Mononuclear cell (primary cell): ENCODE results near the gene UBR2. TPM values are rescaled to one million over a fixed set of nuclear protein-coding genes. Genes with fewer than 3 reads are reported as not detected.
"Not testable (repeated sequence)": the region's sequence is repeated elsewhere in the genome, so short reads cannot be mapped to it uniquely, and the experiment has no call there.

Experiments
- H3K27me3 ChIP-seq: 2 replicates; pipeline ENCODE4 v1.6.0; 2011; ENCODE audit warnings: low read length, control low read depth; ENCODE audit not compliant: insufficient read depth
- H3K4me1 ChIP-seq: 2 replicates; pipeline ENCODE4 v1.5.1; 2011; ENCODE audit warnings: mild to moderate bottlenecking, low read length, control low read depth; ENCODE audit not compliant: insufficient read depth
- H3K4me3 ChIP-seq: 2 replicates; pipeline ENCODE4 v1.5.1; 2011; ENCODE audit warnings: mild to moderate bottlenecking, low read length, moderate library complexity
- H3K9me3 ChIP-seq: 2 replicates; pipeline ENCODE4 v1.5.1; 2011; ENCODE audit warnings: low read depth, mild to moderate bottlenecking, control low read depth, low read length
- total RNA-seq: library from RNA; depleted of rRNA; stranded (reverse); fragments of >200 nt; gene quantifications from one replicate; pipeline ENCODE4 v1.2.3, GENCODE V29; 2012

The UBR2 gene
- total RNA-seq, 1 donor: 25.2 TPM

DNA sequence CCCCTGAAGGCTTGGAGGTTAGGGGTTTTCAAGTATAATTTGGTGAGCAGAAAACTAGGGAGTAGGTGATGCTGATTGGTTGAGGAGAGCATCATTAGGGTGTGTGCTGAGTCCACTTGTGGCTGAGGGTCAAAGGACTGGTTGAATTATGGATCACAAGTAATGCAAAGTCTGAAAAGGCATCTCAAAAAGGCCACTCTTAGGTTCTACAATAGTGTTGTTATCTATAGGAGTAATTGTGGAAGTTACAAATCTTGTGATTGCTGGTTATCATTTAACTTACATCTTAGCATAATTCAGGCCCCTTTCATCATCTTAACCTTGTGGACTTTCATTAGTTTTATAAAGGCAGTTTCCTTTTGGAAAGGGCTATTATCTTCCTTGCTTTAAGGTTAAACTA, 60.8 kb downstream of the UBR2 start:
- Histone ChIP-seq H3K27me3 (no peaks in the 10 kb centered on the region), H3K4me1 (no peaks in the 10 kb centered on the region), H3K9me3 (no peaks in the 10 kb centered on the region), H3K4me3 (no peak overlapping the region)

DNA sequence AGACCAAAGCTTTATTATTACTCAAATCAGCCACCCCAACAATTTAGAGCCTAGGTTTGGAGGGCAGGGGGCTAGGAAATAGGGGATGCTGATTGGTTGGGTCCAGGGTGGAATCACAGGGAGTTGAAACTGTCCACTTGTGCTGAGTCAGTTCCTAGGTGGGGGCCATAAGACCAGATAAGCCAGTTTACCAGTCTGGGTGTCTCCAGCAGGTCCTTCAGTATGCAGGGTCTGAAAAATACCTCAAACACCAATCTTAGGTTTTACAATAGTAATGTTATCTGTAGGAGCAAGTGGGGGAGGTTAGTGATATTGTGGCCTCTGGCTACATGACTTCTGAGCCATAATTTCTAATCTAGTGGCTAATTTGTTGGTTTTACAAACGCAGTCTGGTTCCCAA, 63.2 kb downstream of the UBR2 start:
- no peaks in the 10 kb centered on the region for H3K9me3 ChIP-seq
- H3K4me1 ChIP-seq: no peaks in the 10 kb centered on the region
- no peaks in the 10 kb centered on the region for H3K27me3 ChIP-seq
- H3K4me3 ChIP-seq: no peak overlapping the region

DNA sequence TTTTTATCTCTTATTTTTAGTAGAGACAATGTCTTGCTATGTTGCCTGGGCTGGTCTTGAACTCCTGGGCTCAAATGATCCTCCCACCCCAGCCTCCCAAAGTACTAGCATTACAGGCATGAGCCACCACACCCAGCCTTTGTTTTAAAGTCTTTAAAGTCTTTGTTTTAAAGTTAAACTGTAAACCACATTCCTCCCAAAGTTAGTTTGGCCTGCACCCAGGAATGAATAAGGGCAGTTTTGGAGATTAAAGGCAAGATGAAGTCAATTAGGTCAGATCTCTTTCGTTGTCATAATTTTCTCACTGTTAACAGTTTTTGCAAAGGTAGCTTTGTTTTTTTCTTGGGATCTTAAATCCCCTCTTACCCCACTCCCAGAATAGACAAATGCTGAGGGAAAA, 63.8 kb downstream of the UBR2 start:
- H3K4me3 ChIP-seq: no peak overlapping the region
- no peaks in the 10 kb centered on the region for H3K4me1 ChIP-seq
- H3K27me3 ChIP-seq: no peaks in the 10 kb centered on the region
- no peaks in the 10 kb centered on the region for H3K9me3 ChIP-seq

DNA sequence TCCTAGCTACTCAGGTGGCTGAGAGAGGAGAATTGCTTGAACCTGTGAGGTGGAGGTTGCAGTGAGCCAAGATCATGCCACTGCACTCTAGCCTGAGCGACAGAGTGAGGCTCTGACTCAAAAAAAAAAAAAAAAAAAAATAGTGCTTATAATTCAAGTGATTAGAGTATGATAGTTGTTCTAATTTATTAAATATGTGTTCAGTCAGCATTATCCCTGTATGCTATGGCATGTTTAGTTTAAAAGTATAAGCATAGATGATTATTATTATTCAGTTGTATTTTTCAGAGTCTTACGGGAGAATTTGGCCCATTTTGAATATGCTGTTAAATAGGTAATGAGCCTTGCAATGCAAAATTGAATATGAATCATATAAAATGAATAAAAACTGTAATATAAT, 64.8 kb downstream of the UBR2 start:
- Histone ChIP-seq H3K4me3 (no peak overlapping the region), H3K4me1 (no peaks in the 10 kb centered on the region), H3K9me3 (no peaks in the 10 kb centered on the region), H3K27me3 (no peaks in the 10 kb centered on the region)

DNA sequence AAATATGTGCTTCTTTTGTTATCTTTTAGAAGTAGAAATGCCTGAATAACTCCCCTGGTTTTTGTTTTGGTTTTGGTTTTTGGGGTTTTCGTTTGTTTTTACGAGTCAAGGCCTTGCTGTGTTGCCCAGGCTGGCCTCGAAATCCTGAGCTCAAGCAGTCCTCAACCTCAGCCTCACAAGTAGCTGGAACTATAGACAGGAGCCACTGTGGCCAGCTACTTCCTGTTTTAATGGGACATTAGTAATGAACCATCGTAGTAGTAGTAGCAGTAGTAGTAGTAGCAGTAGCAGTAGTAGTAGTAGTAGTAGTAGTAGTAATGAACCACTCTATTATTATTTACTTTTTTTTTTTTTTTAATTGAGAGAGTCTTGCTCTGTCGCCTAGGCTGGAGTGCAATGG, 66.0 kb downstream of the UBR2 start:
- no peaks in the 10 kb centered on the region for H3K4me1 ChIP-seq
- no peaks in the 10 kb centered on the region for H3K27me3 ChIP-seq
- no peaks in the 10 kb centered on the region for H3K9me3 ChIP-seq
- no peak overlapping the region for H3K4me3 ChIP-seq

DNA sequence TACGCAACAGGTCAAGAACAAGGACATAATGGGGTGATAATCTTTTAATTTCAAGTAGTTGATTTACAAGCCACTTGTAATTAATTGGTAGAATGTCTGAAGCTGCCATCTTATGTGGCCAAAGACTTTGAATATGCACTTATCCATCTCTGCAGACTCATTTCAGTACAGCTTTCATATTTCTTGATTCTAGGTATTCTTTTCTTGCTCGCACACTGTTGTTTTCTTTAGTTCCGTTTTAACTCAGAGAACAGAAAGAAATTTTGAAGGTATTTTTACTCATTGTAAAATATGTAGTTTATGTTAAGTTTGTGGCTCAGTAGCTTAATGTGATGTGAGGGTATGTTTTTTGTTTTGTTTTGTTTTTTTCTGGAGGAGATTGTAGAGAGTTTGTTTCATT, 73.9 kb downstream of the UBR2 start:
- Histone ChIP-seq H3K9me3 (no peaks in the 10 kb centered on the region), H3K27me3 (no peaks in the 10 kb centered on the region), H3K4me3 (no peak overlapping the region), H3K4me1 (no peaks in the 10 kb centered on the region)

DNA sequence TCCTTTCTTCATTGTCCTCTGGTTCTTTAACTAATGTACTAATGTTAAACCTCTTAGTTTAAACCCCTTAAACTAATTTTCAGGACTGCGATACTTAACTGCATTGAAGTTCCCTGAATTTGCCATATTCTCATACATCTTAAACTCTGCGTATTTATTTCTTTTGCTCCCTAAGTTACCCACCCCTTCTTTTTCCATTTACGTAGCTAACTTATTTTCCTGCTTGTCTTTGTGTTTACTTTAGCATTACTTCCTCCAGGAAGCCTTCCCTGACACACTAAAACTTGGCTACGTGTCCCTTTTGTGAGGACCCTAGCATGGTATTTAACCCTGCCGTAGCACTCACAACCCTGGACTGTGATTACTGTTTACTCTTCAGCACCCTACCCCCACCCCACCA, 79.0 kb downstream of the UBR2 start:
- H3K4me1 ChIP-seq: no peaks in the 10 kb centered on the region
- H3K27me3 ChIP-seq: no peaks in the 10 kb centered on the region
- no peaks in the 10 kb centered on the region for H3K9me3 ChIP-seq
- H3K4me3 ChIP-seq: no peak overlapping the region

DNA sequence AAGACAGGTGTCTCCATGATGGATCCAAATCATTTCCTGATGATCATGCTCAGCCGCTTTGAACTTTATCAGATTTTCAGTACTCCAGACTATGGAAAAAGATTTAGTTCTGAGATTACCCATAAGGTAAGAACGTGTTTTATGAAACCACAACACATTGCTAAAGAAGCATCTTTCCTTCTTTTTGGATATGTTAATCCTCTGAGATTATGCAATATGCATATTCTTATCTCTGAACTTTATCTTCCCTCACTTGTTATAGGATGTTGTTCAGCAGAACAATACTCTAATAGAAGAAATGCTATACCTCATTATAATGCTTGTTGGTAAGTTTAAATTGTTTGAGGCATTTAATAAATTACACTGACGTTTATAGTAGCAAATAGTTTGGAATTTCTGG, 80.4 kb downstream of the UBR2 start:
- H3K27me3 ChIP-seq: no peaks in the 10 kb centered on the region
- H3K9me3 ChIP-seq: no peaks in the 10 kb centered on the region
- H3K4me3 ChIP-seq: no peak overlapping the region
- no peaks in the 10 kb centered on the region for H3K4me1 ChIP-seq

DNA sequence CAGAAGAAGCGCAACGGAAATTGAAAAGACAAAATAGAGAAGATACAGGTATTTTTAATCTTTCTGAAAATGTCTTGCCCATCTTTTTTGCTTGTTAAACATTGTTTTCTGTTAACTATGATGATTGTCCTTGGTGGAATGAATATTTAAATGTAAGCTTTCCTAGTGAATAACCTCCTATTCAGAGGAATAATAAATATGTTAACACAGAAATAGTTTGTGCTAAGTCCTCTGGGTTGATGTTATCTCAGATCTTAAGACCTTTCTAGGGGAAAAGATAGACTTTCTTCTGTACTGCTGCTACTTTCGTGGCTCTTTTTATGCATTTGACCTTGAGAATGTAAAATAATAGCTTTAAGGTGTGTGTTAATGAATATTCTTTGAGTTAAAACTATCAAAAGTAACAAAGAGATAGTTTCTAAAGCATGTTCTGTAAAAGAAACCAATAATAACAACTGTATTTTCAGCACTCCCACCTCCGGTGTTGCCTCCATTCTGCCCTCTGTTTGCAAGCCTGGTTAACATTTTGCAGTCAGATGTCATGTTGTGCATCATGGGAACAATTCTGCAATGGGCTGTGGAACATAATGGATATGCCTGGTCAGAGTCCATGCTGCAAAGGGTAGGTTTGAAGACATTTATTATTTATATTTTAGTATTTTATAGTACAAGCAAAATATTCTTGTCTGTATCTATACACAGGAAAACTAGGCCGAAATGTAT, 88.4 kb downstream of the UBR2 start:
- Histone ChIP-seq H3K4me1 (no peaks in the 10 kb centered on the region), H3K27me3 (no peaks in the 10 kb centered on the region), H3K4me3 (no peak overlapping the region), H3K9me3 (no peaks in the 10 kb centered on the region)

DNA sequence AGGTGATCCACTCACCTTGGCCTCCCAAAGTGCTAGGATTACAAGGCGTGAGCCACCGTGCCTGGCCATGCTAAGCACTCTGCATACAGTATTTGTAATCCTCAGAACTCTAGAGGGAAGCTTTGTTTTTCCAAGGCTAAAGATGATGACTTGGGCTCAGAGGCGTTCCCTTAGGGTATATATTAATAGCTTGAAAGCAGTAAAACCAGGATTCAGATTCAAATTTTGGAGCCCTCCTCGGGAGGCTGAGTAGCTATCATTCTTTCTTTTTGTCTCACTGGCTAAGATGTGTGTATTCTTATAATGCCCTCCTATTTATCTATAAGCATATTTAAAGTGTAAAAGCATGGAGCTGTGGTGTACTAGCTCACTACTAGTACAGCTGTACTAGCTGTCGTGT, 90.0 kb downstream of the UBR2 start:
- no peaks in the 10 kb centered on the region for H3K4me1 ChIP-seq
- no peaks in the 10 kb centered on the region for H3K9me3 ChIP-seq
- H3K27me3 ChIP-seq: no peaks in the 10 kb centered on the region
- no peak overlapping the region for H3K4me3 ChIP-seq

DNA sequence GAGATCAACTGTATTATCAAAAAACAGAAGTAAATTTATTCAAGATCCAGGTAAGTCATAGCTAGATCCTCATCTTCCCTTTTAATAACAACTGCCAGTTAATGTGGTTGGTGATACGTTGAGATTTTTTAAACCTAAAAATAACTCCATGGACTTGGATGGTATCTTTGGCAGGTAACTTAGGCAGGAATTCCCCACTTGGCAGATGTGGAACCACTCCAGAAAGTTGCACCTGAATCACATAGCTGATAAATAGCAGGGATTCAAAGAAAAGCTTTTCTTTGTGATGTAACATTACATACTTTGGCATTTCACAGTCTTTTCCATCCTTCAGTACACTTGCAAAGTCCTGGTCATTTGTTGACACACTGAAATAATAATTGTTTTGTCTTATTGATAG, 96.0 kb downstream of the UBR2 start:
- Histone ChIP-seq H3K4me1 (no peaks in the 10 kb centered on the region), H3K9me3 (no peaks in the 10 kb centered on the region), H3K27me3 (no peaks in the 10 kb centered on the region), H3K4me3 (no peak overlapping the region)

DNA sequence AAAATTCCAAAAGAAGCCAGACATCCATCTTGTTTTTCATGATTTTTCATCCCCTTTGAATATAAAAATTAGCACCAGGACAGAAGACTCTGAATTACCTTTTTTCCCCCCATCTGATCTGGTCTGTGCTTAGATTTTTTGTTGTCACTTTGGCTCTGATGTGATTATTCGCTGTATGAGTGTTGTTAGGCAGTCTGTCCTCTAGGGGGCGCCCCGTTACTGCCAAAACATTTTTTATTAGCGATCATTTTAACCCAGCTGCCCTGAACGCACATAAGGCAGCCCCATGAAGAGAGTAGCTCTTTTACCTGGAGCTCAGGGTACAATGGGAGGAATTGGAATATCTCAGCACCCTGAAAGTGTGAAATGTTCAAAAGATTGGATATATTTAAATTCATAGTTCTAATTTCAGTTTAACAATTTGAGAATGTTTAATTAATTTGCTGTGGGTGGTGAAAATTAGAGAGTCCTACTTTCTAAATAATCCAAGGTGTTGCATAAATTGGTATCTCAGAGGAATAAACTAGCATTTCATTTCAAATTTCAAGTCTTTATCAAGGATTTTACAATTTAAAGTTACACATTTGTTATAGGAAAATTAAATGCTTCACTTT, 97.8 kb downstream of the UBR2 start:
- H3K4me1 ChIP-seq: no peaks in the 10 kb centered on the region
- H3K27me3 ChIP-seq: no peaks in the 10 kb centered on the region
- no peak overlapping the region for H3K4me3 ChIP-seq
- H3K9me3 ChIP-seq: no peaks in the 10 kb centered on the region

DNA sequence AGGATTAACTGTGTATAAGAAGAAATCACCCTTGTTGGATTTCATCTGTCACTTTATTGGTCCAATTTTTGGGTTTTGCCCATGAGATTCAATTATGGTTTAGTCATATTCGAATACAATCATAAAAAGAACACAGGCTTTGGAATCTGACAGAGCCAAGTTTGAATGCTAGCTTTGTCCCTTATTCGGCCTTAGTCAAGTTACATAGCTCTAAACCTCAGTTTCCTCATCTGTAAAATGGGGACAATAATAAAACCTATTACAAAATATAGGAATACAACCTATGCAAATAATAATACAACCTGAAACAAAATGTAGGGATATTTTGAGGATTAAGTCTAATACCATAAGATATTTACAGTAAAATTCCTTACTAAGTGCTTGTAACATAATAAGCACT, 100.9 kb downstream of the UBR2 start:
- Histone ChIP-seq H3K9me3 (no peaks in the 10 kb centered on the region), H3K4me1 (no peaks in the 10 kb centered on the region), H3K27me3 (no peaks in the 10 kb centered on the region), H3K4me3 (no peak overlapping the region)

DNA sequence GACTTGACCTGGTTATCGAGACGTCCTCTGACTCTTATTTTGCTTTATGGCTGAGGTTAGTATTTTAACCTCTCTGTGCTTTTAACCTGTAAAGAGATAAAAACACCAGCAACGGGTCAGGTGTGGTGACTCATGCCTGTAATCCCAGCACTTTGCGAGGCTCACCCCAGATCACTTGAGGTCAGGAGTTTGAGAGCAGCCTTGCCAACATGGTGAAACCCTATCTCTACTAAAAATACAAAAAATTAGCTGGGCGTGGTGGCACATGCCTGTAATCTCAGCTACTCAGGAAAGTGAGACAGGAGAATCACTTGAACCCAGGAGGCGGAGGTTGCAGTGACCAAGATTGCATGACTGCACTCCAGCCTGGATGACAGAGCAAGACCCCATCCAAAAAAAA, 110.5 kb downstream of the UBR2 start:
- not testable (repeated sequence) for H3K9me3 ChIP-seq, H3K4me3 ChIP-seq, H3K4me1 ChIP-seq, H3K27me3 ChIP-seq

DNA sequence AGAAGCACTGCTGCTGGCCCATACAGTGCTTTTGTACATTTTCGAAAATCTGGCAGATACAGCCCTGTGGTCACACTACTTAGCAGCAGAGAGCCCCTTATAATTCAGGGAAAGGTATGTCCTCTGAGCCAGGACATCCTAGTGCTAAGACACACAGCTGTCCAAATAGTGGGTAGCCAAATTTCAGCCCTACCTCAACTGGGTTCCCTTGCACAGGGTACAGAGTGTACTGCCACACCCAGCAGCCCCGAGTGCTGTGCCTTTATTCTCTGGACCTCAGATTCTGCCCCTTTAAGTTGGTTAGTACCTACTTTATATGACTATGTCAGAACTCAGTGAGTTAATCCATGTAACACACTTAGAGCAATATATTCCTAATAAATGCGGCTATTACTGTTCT, 111.0 kb downstream of the UBR2 start:
- H3K27me3 ChIP-seq: no peaks in the 10 kb centered on the region
- H3K4me3 ChIP-seq: no peak overlapping the region
- H3K4me1 ChIP-seq: no peaks in the 10 kb centered on the region
- H3K9me3 ChIP-seq: no peaks in the 10 kb centered on the region

DNA sequence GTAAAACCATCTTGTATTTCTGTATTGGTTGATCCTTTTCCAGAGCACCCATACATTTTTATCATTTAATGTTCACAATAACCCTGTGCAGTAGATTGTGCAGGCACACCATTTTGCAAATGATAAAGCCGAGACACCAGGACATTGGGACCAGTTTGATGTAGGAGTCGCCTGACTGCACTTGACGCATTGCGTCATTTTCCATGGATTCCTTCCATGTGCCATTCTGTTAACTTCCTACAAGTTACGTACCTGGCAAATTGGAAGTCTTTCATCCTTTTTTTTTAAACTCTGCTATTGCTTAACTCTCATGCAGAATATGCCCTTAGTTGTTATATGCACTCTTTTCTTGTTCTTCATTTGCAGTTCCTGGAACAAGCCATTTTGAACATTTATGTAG, 115.5 kb downstream of the UBR2 start:
- Histone ChIP-seq H3K4me3 (no peak overlapping the region), H3K4me1 (no peaks in the 10 kb centered on the region), H3K27me3 (no peaks in the 10 kb centered on the region), H3K9me3 (no peaks in the 10 kb centered on the region)
